GM18868 (cell line): ENCODE results near the gene ATP6V0C.
A peak's percentile ranks its signal among the peaks of the same experiment; 100 is the strongest.

Experiments
- ATAC-seq: cut with Tn5 transposase; IDR thresholded peaks from one replicate; pipeline ENCODE4 v1.9.1; 2021; ENCODE audit warnings: mild to moderate bottlenecking, moderate library complexity; ENCODE audit not compliant: unreplicated experiment

The ATP6V0C gene

DNA sequence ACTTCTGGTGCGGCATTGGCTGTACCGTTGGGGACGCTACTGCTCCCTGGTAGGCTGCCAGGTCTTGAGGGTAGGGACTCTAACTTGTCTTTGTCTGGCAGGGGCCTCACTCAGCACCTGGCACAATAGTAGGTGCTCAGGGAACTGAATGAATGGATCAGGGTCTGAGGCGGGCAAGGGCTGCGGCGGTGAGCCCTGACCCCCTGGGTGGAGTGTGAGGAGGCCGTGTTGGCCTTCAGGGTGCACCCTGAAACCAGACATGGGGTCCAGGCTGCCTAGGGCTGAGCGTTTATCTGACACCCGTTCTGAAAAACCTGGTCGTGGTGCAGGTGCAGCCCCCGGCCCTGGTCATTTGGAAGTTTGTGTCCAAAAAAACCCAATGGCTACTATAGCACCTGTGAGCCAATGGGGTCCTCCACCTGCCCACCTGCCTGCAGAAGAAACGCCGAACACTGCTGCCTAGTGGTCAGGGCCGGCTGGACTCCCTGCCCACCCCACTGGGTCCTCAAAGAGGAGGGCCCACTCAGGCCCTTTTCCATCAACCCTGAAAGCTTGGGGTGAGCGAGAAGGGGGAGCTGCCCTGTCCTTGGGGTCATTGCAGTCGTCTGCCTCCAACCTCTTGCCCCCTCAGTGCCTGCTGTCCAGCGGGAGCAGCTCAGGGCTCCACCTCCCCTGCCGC is 4.9 kb upstream of the ATP6V0C start:
- ATAC-seq, result no peak

DNA sequence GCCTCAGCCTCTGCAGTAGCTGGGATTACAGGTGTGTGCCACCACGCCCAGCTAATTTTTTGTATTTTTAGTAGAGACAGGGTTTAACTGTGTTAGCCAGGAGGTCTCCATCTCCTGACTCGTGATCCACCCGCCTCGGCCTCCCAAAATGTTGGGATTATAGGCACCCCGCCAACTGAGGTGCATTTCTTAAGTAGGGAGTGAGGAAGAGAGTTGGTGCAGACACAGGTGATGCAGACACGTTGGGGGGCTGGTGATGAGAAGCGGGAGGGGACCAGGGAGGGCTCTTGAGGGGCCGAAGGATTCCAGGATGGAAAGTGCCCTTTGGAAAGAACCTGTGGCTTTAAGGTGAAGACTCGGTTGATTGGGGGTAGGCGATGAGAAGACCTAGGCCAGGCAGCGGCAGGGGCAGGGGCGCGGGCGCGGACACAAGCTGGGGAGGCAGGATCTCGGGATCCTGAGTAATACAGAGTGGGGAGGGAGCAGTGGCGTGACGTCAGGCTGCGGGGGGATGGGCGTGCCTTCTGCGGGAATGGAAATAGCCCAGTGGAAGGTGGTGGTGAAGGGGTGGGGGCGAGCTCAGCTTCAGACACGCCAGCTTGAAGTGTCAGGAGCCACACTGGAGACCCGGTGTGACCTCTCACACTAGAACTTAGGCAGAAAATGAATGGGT is 2.5 kb upstream of the ATP6V0C start:
- ATAC-seq, result no peak

DNA sequence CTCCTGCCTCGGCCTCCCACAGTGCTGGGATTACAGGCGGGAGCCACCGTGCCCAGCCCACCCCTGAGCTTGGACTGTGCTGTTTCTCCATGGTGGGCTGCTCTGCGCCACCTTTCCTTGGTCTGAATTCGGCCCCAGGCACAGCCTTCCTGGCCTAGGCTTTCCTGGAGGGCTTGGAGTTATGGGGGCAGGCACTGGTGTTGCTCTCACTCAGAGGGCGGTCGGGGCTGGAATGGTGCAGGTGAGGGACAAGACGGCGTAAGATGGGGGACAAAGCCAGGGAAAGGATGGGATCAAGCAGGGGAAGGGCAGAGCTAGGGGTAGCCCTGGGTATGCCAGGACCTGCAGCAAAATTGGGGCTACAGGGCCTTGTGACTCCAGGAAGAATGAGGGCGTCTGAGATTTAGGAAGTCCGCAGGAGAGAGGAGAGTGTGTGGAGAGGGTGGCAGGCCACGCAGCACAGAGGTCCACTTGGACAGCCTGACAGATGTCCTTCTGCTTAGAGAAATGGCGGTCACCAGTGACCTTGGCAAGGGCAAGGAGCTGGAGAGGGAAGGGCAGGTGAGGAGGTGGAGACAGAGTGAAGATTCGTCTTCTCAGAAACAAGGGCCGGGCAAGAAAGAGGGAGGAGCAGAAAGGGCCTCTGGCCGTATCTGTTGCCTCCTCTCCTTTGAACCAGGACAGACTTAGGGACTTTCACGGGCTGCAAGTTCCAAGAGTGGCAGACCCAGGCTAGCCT is 1.6 kb upstream of the ATP6V0C start:
- no peak for ATAC-seq

DNA sequence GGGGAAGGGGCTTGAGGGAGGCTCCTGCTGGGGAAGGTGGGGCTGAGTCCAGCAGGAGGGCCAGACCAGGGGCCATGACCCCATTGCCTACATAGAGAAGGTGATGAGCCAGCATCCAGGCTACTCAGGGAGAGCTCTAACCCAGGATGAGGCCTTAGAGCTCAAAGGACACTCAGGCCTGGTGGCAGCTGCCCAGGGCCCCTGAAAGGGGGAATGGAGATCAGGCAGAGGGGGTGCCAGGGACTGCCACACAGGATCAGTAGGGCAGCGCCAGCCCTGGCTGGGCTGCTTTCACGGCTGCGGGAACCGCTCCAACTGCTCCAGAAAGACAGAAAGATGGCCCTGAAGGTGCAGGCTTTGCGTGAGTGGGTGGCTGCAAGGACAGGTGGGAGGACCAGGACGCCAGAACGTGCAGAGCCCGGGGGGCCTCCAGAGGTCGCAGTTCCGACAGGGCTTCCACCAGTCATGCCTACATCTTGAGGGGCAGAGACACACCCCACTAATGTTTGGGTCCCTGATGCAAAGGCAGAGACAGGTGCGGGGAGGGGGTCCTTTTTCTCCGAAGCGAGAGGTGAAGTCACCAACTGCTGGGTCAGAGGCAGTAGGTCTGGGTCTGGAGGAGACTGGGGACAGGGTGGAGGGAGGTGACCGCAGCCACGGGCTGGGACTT is 882 bp upstream of the ATP6V0C start:
- peak; percentile 25 for ATAC-seq

DNA sequence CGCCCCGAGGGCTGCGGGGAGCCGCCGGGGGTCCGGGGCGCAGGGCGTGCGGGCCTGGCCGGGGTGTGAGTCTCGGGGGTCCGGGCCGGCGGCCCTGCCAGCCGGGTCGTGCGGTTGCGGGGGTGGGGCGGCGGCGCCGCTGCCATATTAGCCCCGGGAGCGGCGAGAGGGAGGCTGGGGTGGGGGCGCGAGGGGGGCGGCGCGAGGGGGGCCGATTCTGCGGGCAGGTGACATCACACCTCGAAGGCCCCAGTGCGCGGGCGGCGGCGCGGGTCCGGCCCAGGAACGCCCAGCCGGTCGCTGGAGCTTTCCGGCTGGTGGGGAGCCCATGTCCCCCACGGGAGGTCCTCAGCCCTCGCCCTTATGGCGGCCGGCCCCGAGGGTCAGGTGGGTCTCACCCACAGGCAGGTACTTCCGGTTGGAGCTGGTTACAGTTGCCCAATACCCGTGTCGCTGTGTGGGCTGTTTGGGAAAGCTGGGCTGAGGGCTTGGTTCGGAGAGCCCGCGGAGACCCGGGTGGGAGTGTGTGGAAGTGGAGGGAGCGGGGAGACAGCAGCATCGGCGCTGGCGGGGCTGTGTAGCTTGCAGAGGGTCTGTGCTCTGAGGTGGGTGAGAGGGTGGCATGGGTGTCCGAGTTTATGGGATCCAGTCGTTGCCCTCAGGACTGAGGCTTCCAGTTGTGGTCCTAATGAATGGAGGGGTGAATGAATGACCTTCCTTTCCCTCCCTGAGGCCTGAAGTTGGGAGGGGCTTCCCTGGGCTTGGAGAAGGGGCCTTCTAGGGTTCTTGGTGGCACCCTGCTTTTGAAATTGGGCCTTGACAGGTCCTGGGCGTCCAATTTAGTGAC is 804 bp downstream of the ATP6V0C start:
- ATAC-seq, result no peak

DNA sequence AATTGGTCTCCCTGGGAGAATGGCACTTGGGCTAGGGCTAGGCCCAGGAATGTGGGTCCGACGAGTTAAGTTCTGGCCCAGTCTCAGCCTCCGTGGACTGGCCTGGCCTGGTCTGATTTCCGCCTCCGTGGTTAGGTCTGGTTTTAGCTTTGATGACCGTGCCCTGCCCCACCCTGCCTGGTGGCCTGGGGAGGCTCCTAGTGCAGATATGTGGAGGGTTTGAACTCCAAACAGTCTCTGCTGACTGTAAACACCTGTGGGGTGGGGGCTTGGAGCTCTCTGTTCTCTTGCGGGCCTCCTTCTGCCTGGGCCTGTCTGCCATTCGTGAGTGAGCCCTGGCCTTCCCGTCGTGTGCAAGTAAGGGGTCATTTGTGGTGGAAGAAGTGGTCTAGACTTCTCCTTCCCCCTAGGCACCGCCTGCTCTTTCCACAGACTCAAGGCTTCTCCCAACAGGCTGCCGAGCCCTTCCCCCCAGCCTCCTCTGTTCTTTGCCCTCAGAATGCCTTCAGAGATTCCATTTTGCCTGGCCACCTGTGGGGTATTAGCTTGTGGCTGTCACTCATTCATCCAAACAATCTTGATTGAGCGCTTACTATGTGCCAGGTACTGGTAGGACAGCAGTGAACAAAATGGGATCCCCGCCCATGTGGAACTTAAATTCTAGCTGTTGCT is 1.6 kb downstream of the ATP6V0C start:
- ATAC-seq, result no peak

DNA sequence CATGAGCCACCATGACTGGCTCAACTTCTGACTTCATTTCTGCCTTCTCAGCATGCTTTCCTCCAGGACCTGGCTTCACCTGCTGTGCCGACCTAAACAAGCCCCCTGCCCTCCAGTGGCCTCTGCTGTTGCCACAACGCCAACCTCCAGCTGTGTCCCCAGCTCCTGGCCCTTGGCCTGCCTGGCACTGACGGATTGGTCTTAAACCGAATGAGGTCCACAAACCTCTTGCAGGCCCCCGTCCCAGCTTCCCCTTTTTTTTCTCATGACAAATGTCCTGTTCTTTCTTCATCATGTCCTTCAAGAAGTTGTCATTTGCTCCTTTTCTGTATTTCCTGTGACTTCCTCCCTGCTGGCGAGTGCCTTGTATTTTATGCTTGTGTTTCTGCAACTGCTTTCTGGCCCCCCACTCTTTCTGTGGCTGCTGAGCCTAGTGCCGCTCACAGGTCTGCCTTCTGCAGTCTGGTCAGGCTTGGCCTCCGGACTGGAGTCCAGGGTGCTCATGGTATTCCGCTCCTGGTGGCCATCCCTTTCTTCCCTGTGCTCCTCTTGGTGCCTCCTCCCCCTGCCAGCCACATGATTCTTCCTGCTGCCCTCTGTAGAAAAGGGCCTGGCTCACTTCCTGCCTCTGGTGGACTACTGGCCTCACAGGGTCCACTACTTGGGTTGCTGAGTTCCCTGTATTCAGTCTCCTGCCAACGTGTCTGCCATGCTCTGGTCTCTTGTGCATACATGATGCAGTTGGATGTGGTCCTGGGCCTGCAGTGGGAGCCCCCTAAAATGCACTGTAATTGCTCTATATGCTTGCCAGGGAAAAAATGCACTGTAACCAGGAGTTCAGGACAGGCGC is 2.9 kb downstream of the ATP6V0C start:
- ATAC-seq, result no peak

DNA sequence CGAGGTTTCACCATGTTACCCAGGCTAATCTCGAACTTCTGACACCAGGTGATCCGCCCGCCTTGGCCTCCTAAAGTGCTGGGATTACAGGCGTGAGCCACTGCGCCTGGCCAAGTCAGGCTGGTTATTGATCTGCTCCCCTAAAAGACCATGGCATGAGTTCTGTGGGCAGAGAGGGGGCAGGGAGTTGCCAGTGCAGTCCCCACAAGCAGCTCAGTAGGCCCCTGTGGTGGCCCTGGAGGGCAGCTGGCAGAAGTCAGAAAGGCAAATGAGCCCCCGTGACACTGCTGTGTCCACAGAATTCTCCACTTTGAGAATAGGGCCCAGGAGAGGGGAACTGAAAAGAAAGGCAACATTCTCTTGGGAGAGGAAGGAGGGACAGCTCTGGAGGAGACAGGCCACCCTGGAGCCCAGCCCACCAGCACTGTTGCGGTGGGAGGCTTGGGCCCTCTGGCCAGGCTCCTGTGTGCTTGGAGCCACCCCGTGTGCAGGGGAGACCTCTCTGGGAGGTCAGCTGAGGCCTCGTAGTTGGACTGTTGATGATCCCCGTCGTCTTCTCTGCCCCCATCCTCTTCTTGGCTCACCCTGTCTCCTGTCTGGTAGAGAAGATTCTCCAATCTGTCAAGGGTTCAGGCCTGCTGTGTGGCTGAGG is 4.3 kb downstream of the ATP6V0C start:
- ATAC-seq, result no peak

DNA sequence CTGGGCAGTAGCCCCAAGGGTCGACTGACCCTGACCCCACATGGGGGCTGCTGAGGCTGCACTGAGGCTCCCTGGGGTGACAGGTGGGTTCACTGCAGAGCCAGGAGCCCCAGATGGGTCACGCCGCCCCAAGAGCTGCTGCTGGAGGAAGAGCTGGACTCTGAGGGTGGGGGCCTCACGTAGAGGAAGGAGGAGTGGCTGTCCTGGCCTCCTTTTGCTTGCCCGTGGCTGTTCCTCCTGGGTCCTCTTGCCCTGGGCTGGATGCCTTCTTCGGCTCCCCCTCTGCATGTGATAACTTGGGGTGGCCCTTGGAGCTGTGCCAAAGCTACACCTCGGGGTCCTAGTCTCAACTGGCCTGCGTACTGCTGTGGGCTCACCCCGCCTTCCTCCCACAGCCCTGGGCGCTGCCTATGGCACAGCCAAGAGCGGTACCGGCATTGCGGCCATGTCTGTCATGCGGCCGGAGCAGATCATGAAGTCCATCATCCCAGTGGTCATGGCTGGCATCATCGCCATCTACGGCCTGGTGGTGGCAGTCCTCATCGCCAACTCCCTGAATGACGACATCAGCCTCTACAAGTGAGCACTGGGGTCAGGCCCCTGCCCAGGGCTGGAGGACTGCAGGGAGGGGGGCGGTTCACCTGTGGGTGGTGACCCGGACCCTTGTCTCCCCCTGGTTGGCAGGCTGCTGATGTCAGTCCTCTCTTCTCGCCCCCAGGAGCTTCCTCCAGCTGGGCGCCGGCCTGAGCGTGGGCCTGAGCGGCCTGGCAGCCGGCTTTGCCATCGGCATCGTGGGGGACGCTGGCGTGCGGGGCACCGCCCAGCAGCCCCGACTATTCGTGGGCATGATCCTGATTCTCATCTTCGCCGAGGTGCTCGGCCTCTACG is 5.3 kb downstream of the ATP6V0C start:
- ATAC-seq, result no peak

DNA sequence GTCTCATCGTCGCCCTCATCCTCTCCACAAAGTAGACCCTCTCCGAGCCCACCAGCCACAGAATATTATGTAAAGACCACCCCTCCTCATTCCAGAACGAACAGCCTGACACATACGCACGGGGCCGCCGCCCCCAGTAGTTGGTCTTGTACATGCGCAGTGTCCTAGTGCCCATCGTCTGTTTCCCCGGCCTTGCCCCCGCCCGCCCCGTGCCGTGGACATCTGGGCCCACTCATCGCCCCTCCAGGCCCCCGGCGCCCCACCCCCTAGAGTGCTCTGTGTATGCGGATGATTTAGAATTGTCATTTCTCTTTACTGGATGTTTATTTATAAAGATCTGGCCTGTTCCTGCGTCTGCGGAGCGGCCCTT is 5.9 kb downstream of the ATP6V0C start:
- ATAC-seq, result no peak

DNA sequence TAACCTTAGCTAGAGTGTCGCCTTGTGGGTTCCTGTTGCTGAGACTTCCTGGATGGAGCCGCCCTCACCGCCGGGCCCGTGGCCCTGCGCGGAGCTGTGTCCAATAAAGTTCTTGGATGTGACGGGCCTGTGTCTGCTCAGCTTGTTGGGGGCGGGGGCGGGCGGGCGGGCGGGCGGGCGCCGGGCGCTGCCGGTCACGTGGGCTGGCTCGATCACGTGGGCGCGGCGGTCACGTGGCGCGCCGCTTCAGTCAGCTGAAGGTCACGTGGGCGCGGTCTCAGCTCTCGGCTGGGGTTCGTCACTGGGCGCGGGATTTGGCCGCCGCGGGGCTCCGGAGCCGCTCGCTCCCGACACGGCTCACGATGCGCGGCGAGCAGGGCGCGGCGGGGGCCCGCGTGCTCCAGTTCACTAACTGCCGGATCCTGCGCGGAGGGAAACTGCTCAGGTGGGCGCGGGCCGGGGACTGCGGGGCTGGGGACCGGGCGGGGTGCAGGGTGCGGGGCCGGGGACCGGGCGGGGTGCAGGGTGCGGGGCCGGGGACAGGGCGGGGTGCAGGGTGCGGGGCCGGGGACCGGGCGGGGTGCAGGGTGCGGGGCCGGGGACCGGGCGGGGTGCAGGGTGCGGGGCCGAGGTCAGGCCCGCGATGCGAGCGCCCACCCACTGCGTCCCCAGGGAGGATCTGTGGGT is 6.5 kb downstream of the ATP6V0C start, which contains the start of gene AMDHD2:
Gene AMDHD2, plus strand, starts transcription at position 275 of the 687 bp plus-strand sequence. Its CDS starts 88 bp downstream, at position 363.
- ATAC-seq, result no peak

DNA sequence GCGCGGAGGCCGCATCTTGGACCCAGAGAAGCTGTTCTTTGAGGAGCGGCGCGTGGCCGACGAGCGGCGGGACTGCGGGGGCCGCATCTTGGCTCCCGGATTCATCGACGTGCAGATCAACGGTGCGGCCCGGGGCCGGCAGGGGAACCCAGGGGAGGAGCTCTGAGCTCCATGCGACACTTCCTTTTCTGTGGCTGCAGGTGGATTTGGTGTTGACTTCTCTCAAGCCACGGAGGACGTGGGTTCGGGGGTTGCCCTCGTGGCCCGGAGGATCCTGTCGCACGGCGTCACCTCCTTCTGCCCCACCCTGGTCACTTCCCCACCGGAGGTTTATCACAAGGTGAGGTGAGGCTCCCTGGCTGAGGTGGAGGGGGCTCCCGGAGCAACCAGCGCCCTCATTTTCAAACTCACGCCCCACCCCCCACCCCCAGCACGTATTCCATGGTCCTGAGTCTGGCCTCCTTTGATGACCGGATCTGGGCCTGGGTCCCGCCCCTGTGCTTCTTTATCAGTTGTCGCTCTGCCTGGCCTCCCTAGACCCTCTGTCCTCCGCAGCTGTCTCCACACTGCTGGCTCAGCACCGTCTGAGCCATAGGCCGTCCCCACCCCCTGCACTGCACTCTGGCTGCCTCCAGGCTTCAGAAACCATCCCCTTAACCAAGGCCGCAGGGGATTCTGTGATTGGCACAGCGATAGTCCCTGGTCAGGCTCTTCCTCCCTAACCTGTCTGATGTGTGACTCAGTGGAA is 7.2 kb downstream of the ATP6V0C start:
- no peak for ATAC-seq

DNA sequence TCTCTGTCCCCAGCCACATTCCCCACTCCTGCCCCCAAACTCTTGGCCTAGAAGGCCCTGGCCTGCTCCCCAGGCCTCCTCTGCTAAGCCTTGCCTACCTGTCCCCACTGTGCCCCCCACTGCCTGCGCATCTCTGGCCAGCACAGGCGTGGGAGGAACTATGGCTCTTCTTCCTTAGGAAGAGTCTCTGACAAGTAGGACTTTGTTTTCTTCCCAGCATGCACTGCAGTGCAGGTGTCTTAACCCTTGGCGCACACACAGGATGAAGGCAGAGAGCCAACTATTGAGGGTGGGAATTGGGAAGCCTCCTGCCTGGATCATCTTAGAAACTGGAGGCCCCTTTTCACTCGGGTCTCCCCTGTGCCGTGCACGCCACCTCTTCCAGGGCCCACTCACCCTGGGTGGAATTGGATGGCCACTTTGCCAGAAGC is 10.1 kb downstream of the ATP6V0C start:
- no peak for ATAC-seq

DNA sequence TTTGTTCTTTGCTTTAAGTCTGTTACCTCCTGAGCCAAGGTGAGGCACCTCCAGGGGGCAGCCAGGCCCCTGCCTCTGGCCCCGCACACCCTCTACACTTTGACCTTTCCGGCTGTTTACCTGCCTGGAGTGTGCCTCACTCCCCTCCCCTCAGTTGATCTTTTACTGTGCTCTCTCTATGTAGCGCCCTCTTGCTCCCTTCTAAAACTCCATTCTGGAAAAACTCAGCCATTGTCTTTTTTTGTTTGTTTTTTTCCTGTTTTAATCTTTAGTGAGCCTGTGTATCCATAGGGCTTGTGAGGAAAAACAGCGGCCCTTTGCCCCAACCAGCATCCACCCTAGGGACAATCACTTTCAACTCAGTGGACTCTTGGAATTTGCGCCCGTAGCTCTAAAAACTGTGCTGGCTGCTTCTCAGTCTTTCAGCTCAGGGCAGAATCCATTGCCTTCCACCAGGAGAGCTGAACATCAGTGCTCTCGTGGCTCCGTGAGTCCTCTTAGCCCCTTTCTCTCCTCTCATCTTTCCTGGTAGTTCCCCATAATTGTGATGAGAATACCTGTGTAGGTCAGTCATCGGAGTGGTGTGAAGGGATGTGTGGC is 10.7 kb downstream of the ATP6V0C start:
- no peak for ATAC-seq

DNA sequence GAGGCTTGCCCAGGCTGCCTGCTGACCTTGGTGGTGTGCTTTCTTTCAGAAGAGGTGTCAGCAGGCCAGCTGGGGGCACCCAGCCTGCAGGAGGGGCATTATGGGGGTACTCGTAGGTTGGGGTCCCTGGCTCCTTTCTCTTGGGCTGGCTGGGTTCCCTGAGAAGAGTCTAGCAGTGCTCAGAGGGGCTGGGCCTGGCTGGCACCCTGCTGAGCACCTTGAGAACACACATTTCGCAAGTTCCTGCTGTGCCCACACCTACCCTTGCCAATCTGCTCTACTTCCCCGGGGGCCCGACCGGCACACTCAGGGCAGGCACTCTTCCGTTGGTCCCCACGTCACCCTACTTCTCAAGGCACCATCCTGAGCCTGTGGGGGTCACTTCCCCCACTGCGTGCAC is 12.4 kb downstream of the ATP6V0C start:
- ATAC-seq, result no peak
